IgD-negative memory B cell (primary cell): ENCODE data around the gene DQX1. TPM values are rescaled to one million over a fixed set of nuclear protein-coding genes. Genes with fewer than 3 reads are reported as not detected.

ENCODE experiments used
- H3K27ac Mint-ChIP-seq, 3 donors: one replicate each; pipeline ENCODE4 v1.8.0; 2020 to 2022; ENCODE audit warnings: mild to moderate bottlenecking in 3 of 3, mixed read lengths in 3 of 3, moderate library complexity in 1 of 3
- H3K27me3 Mint-ChIP-seq: one replicate; pipeline ENCODE4 v1.8.0; 2021; ENCODE audit warnings: mixed read lengths
- H3K36me3 Mint-ChIP-seq: one replicate; pipeline ENCODE4 v1.8.0; 2020; ENCODE audit warnings: mild to moderate bottlenecking, mixed read lengths
- H3K4me1 Mint-ChIP-seq, 3 donors: one replicate each; pipeline ENCODE4 v1.8.0; 2020 to 2022; ENCODE audit warnings: mixed read lengths in 3 of 3, mild to moderate bottlenecking in 1 of 3
- H3K4me3 Mint-ChIP-seq, 4 donors: one replicate each; pipeline ENCODE4 v1.8.0; 2020 to 2022; ENCODE audit warnings: mild to moderate bottlenecking in 4 of 4, mixed read lengths in 4 of 4, moderate library complexity in 3 of 4
- H3K9me3 Mint-ChIP-seq, 3 donors: one replicate each; pipeline ENCODE4 v1.8.0; 2020 to 2021; ENCODE audit warnings: mixed read lengths in 3 of 3, mild to moderate bottlenecking in 1 of 3
- polyA plus RNA-seq: library from polyadenylated mRNA; unstranded; fragments of 300-500 nt; fragmentation: Illumina TruSeq; gene quantifications from one replicate; pipeline ENCODE4 v1.2.3, GENCODE V29; 2021

DQX1 gene
- polyA plus RNA-seq, 1 donor from 2014 or later: 0.70 TPM

- peaks cover 52% of the 10 kb centered on the region for H3K27me3 Mint-ChIP-seq
- peaks cover 29 to 35% (median 32%) of the 10 kb centered on the region in 3 donors for H3K4me1 Mint-ChIP-seq
- peaks cover 0 to 3% (median 0%) of the 10 kb centered on the region in 3 donors for H3K9me3 Mint-ChIP-seq
- H3K27ac Mint-ChIP-seq: peak overlapping the region; percentile 39 to 95 (median 90)
- H3K36me3 Mint-ChIP-seq: peaks cover 14% of the 10 kb centered on the region
- H3K4me3 Mint-ChIP-seq: peak overlapping the region; percentile 72 to 88 (median 84)
Observed at GRCh38 chr2:74502720-74503505, 23.1 kb downstream of the DQX1 start.

GRCh38 chr2:74502147-74502719, 23.8 kb downstream of the DQX1 start:
- Mint-ChIP-seq H3K36me3 (peaks cover 13% of the 10 kb centered on the region), H3K9me3 (peaks cover 0 to under 1% (median 0%) of the 10 kb centered on the region in 3 donors), H3K4me1 (peaks cover 30 to 31% (median 30%) of the 10 kb centered on the region in 3 donors), H3K27me3 (peaks cover 52% of the 10 kb centered on the region), H3K4me3 (peak overlapping the region; percentile 72 to 88 (median 84)), H3K27ac (peak overlapping the region in 2 of 3 donors; percentile 90 to 95)

GRCh38 chr2:74501335-74502071, 24.5 kb downstream of the DQX1 start:
- Mint-ChIP-seq H3K36me3 (peaks cover 12% of the 10 kb centered on the region), H3K4me1 (peaks cover 23 to 25% (median 24%) of the 10 kb centered on the region in 3 donors), H3K9me3 (no peaks in the 10 kb centered on the region), H3K27me3 (peaks cover 51% of the 10 kb centered on the region), H3K27ac (peak overlapping the region in 2 of 3 donors; percentile 72 to 90), H3K4me3 (peak overlapping the region in 3 of 4 donors; percentile 70 to 88 (median 86))

- H3K4me3 Mint-ChIP-seq: peak overlapping the region in 2 of 4 donors; percentile 33 to 86
- H3K27me3 Mint-ChIP-seq: peaks cover 51% of the 10 kb centered on the region
Observed at GRCh38 chr2:74500578-74500946, 25.5 kb downstream of the DQX1 start.

GRCh38 chr2:74499940-74500577, 26.0 kb downstream of the DQX1 start:
- Mint-ChIP-seq H3K27ac (peak overlapping the region in 2 of 3 donors; percentile 53 to 90), H3K36me3 (peaks cover 8% of the 10 kb centered on the region), H3K9me3 (no peaks in the 10 kb centered on the region), H3K27me3 (peaks cover 51% of the 10 kb centered on the region), H3K4me3 (peak overlapping the region; percentile 25 to 86 (median 46)), H3K4me1 (peaks cover 22 to 24% (median 23%) of the 10 kb centered on the region in 3 donors)

More at GRCh38 chr2:74500578-74500946, 25.5 kb downstream of the DQX1 start:
- Mint-ChIP-seq H3K27ac (peak overlapping the region in 1 of 3 donors; percentile 90), H3K36me3 (peaks cover 11% of the 10 kb centered on the region), H3K9me3 (no peaks in the 10 kb centered on the region), H3K4me1 (peaks cover 22 to 24% (median 23%) of the 10 kb centered on the region in 3 donors)

- Mint-ChIP-seq H3K4me3 (peak within 1 kb of the TSS; percentile 86 to 94 (median 91)), H3K27me3 (peaks cover 48% of the 10 kb centered on the region), H3K9me3 (no peaks in the 10 kb centered on the region), H3K36me3 (peaks cover 1% of the 10 kb centered on the region), H3K4me1 (peaks cover 16 to 24% (median 23%) of the 10 kb centered on the region in 3 donors), H3K27ac (peak within 1 kb of the TSS; percentile 79 to 90 (median 86))
Observed at GRCh38 chr2:74499267-74499939, 26.6 kb downstream of the DQX1 start, which contains the start of gene LBX2. Gene LBX2, minus strand, starts transcription at chr2:74499603. Its CDS starts 66 bp downstream, at chr2:74499537.

GRCh38 chr2:74498500-74499266, 27.3 kb downstream of the DQX1 start:
- Mint-ChIP-seq H3K4me1 (peaks cover 12 to 20% (median 19%) of the 10 kb centered on the region in 3 donors), H3K36me3 (no peaks in the 10 kb centered on the region), H3K27me3 (peaks cover 42% of the 10 kb centered on the region), H3K27ac (peak overlapping the region; percentile 41 to 86 (median 79)), H3K4me3 (peak overlapping the region; percentile 67 to 94 (median 91)), H3K9me3 (no peaks in the 10 kb centered on the region)

- peak overlapping the region; percentile 67 to 94 (median 91) for H3K4me3 Mint-ChIP-seq
- peaks cover 35% of the 10 kb centered on the region for H3K27me3 Mint-ChIP-seq
- H3K4me1 Mint-ChIP-seq: peaks cover 12 to 17% (median 15%) of the 10 kb centered on the region in 3 donors
- H3K27ac Mint-ChIP-seq: peak overlapping the region in 2 of 3 donors; percentile 41 to 86
- no peaks in the 10 kb centered on the region for H3K9me3 Mint-ChIP-seq
- no peaks in the 10 kb centered on the region for H3K36me3 Mint-ChIP-seq
Observed at GRCh38 chr2:74497777-74498499, 28.1 kb downstream of the DQX1 start.

GRCh38 chr2:74496997-74497776, 28.8 kb downstream of the DQX1 start:
- H3K4me3 Mint-ChIP-seq: peak overlapping the region in 3 of 4 donors; percentile 9 to 89 (median 48)
- peaks cover 10 to 17% (median 12%) of the 10 kb centered on the region in 3 donors for H3K4me1 Mint-ChIP-seq
- no peaks in the 10 kb centered on the region for H3K9me3 Mint-ChIP-seq
- peaks cover 28% of the 10 kb centered on the region for H3K27me3 Mint-ChIP-seq
- H3K27ac Mint-ChIP-seq: no peak overlapping the region
- H3K36me3 Mint-ChIP-seq: no peaks in the 10 kb centered on the region

- Mint-ChIP-seq H3K36me3 (peaks cover 4% of the 10 kb centered on the region), H3K27ac (peak overlapping the region in 1 of 3 donors; percentile 81), H3K27me3 (peaks cover 22% of the 10 kb centered on the region), H3K4me1 (peaks cover 8 to 14% (median 12%) of the 10 kb centered on the region in 3 donors), H3K4me3 (no peak overlapping the region), H3K9me3 (no peaks in the 10 kb centered on the region)
Observed at GRCh38 chr2:74495440-74495839, 30.6 kb downstream of the DQX1 start.

- peak overlapping the region in 1 of 4 donors; percentile 20 for H3K4me3 Mint-ChIP-seq
- peaks cover 8% of the 10 kb centered on the region for H3K36me3 Mint-ChIP-seq
- H3K4me1 Mint-ChIP-seq: peaks cover 3 to 6% (median 5%) of the 10 kb centered on the region in 3 donors
- H3K27ac Mint-ChIP-seq: no peak overlapping the region
- peaks cover 9% of the 10 kb centered on the region for H3K27me3 Mint-ChIP-seq
- H3K9me3 Mint-ChIP-seq: no peaks in the 10 kb centered on the region
Observed at GRCh38 chr2:74493546-74493945, 32.5 kb downstream of the DQX1 start.
